ENCODE measurements around the gene RHOB.

RHOB gene

DNA sequence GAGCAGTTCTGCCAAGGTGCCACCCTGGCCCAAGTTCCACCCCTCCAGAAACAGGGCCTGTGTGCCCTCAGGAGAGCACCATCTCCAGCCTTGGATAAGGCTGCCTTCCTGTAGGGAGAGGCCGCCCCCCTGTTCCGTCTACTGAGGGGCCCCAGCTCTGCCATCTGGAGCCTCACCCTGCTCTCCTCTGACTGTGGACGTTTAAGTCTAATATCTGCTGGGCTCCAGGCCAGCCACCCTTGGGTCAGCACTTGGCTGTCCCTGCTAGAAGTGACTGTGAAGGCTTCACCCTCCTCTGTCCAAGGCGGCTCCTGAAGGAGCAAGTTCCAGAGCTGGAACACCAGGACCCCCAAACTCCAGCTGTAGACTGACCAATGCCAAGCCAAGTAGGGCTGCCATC is 26.3 kb downstream of the RHOB start:
- DNase-seq (ENCODE audit: low read depth in 2 of 2) = no peak

DNA sequence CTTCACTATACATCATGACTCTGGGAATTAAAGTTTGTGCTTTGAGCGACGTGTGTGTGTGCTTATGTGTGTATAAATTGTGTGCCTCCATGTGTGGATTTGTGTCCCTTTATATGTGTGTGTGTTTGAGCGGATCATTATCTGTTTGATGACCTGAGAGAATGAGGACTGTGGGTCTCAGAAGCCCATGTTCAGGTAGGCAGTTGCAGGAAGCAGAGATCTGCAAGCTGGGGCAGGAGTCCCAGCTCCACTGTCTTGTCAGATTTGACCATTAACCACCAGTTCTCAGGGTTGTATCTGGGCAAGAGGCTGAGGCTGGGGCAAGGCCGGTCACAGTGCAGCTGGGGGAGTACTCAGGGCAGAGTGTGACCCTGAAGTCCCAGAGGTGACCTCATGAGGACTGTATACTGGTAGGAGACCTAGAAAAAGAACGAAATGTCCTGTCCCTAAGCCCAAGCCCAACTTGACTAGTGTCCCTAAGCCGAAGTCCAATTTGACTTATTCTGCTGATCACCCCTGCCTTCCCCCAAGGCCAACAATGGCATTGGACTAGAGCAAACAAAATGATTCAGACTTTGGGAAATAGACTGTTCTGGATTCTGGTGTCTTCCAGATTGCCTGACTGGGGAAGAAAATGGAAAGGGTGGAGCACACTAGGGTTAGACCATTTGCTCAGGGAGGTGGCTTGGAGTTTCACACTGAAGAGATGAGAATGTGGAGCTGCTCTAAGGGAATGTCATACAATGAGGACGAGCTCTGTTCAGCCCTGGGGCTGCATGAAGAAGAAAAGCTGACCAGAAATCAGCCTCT is 28.1 kb downstream of the RHOB start:
- no peak for DNase-seq (ENCODE audit: low read depth in 2 of 2)

DNA sequence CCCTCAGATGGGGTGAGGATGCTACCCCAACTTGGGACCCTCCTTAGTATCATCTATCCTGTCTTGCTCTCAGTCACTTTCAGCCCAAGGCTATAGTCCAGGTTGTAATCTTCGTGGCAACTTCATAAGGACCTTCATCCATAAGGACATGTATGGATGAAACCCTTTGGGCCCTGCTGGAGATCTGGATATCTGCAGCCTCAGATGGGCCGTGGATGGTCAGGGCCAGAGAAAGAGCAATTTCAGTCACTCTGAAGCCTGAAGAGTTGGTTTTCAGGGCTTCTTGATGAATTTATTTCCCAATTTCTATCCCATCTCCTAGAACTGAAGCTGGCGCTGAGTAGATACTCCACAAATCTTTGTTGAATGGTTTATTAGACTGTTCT is 28.7 kb downstream of the RHOB start:
- DNase-seq (ENCODE audit: low read depth in 2 of 2) = no peak

DNA sequence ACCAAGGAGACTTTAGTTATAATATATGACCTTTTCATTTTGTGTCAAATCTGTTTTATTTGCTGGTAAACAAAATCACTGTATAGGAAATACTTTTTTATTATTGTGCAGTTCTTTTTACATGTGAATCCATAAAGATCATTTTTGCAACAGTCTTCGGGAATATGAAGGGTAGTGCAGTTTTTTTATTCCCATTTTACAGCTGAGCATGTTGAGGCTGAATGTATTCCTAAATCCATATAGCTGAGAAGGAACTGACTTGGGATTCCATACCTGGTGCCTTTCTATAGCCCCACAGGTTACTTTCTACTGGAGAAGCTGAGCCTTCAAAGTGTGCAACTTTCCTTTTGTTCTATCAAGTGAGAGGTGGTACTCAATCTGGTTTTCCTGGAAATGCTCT is 29.6 kb downstream of the RHOB start:
- no peak for DNase-seq (ENCODE audit: low read depth in 2 of 2)

DNA sequence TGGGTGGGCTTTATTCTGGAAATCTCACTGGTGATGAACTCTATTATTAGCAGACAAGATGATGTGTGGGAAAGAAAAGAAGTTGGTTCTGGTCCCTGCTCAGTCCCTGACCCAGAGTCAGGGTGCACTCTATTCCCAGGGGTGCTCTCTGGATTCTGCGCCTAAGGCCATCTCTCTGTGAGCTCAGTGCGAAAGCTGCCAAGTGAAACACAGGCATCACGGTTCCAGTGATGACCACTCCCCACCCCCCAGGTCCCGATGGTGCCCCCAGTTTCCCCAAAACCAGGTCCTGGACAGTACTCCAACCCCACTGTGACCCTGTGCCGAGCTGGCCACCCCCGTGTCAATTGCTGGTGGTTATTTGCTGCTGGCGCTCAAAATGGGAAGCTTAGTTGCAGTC is 30.1 kb downstream of the RHOB start:
- DNase-seq (ENCODE audit: low read depth in 2 of 2) = no peak

DNA sequence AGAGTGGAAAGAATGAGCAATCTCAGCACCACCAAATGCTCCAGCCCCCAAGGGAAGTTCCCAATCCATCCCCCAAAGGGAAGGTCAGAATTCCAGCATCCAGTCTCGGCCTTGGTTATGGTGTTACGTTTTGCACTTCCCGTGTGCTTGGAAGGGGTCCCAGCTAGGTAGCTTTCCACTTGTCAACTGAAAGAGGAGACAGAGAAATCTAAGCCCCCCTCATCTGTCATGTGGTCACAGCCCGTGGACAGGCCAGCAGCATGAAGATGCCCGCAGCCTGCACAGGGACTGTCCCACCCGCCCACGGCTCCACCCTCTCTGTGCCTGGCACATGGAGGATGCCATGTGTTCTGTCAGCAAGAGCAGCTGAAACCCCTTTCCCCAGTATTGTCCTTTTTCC is 32.1 kb downstream of the RHOB start:
- DNase-seq (ENCODE audit: low read depth in 2 of 2) = no peak

DNA sequence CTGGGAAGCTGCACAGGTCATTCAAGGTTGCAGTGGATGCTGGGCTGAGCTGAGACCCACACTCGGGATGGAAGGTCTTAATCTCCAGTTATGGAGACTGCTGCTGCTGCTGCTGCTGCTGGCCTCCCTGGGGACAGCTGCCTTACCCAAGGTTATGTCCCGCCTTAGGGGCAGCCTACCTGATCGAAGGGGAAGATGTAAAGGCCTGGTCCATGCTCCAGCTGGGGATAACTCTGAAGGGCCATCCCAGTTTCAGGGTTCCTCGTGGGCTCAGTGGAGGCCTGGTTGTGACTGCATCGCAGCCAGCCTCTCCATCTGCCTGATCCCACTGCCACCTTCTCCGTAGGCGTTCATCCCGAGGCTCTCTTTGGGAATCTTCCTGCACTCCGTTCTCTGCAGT is 33.0 kb downstream of the RHOB start:
- DNase-seq (ENCODE audit: low read depth in 2 of 2) = no peak

DNA sequence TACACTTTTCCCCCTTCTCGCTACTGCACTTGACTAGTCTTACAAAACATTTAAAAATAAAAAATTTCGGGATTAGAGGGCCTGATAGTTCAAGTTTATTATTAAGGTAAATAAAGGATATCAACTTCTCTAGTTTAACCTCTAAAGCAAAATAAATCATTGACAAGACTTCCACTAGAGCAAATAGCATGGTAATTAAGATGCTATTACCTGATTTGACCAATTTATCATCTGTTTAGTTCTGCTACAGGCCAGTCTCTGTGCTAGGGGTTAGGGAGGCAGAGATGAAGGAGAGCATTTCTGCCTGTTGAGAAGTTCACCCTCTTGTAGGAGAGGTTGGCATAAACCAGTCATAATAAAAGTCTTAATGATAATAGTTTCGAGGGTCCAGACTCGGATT is 34.0 kb downstream of the RHOB start:
- no peak for DNase-seq (ENCODE audit: low read depth in 2 of 2)

DNA sequence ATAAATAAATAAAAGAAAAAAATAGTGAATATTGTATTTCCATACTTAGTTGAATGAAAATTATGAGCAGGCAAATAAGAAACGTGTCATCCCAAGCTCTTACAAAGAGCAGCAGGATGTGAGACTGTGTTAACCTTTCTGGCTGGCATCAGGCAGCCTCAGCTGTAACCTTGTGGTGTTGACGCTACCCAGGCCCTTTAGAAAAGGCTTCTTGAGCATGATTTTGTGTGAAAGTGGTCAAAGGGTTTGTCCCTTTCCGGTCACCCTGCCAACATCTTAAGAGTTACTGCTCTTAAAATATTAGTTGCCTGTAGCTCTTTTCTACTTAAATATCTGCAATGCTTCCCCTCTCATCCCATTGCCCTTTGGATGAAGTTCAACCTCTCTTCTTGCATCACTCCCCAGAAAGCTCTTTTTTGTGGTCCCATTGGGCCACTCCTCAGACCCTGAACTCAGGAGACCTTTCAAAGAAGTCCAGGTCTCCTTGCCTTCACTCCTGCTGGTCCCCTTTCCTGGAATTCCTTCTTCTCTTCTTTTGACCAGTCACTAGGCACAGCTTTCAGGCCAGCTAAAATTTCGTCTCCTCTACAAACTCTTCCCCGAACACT is 35.0 kb downstream of the RHOB start:
- DNase-seq (ENCODE audit: low read depth in 2 of 2) = no peak

DNA sequence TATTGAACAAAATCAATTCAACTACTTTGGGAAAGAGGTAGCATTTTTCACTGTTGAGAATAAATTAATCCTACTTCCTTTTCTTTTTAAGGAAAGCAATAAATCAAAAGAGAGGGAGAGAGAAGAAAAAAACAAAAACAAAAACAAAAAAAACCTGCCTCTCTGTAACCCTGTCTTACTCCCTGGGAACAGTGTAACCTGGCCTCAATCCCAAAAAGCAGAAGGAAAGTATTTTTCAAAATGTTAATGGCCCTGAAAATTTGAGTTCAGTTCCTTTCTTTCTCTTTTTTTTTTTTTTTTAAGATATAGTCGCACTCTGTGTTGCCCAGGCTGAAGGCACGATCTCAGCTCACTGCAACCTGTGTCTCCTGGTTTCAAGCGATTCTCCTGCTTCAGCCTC is 35.9 kb downstream of the RHOB start:
- DNase-seq (ENCODE audit: low read depth in 2 of 2) = no peak

DNA sequence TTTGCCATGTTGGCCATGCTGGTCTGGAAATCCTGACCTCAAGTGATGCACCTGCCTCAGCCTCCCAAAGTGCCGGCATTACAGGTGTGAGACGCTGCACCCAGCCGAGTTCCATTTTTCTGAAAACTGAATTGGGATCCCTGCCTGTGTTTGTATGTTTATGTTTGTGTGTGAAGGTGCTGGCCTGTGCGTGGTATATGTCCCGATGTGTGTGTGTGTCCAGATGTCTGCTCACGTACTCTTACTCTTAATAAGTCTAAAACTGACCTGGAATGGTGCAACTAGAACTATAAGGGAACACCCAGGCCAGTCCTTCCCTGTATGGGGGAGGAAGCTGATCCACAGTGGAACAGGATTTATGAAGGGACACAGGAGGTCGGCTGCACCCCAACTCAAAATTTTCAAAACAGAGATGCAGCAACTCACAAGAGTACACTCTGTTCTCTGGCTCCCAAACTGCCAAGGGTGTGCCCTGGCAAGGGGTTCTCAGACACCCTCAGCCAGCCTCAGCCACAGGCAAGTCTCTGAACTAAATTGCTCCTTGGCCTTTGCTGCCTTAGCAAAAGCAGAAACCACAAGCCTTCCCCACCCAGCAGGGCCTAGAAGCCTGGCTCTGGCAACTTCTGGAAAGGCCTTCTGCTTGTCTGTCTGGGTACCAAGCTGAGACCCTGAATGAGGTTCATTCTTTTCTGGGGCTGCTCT is 36.5 kb downstream of the RHOB start:
- no peak for DNase-seq (ENCODE audit: low read depth in 2 of 2)

DNA sequence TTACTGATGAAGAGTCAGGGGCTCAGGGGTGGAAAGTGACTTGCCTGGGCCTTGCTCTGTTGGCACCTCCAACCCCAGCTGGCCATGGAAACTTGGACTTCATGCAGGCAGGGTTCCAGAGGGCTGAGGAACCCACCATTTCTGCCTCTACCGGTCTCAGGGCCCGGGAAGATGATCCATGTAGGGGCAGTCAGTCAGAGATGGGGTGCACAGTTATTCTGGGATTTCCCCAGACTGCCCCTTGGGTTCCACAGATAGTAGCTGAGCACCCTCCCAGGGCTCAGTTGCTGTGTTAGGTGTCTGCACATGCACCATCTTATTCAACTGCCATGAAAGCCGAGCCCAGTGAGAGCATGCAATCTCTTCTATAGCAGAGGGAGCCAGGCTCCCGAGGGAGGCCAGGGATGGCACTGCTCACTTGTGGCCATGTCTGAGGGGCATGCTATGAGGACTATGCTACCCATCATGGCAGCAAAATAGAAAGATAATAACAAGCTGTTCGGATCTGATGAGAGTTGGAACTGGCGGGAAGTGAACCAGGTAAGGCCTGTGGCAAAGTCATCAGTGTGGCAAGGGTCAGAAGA is 37.3 kb downstream of the RHOB start:
- no peak for DNase-seq (ENCODE audit: low read depth in 2 of 2)

DNA sequence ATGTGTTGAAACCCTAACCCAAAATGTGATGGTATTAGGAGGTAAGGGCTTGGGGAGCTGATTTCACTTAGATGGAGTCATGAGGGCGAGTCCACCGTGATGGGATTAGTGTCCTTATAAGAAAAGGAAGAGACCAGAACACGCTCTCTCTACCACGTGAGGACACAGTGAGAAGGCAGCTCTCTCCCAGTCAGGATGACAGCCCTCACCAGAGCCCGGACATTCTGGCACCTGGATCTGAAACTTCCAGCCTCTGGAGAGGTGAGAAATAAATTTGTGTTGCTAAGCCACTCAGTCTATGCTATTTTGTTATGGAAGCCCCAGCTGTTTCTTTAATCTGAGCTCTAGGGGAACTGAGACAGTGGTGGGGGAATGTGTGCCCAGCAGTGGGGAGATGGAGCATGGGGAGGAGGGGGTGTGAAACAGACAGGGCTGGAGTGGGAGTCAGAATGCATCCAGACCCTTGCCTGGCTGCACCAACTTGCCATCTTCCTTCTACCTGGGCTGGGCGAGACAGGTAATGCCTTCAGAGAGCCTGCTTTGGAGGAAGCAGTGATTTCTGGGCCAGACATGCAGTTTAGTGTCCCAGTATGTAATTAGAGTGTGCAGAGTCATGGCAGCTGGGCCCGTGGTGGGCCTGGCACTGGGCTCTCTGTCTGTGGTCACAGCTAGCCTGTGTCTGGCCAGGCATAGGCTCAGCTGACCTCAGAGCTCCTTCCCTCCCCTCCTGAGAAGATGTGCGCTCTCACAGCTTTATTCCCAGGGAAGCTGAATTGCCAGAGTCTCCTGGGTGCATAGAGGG is 38.1 kb downstream of the RHOB start:
- no peak for DNase-seq (ENCODE audit: low read depth in 2 of 2)

DNA sequence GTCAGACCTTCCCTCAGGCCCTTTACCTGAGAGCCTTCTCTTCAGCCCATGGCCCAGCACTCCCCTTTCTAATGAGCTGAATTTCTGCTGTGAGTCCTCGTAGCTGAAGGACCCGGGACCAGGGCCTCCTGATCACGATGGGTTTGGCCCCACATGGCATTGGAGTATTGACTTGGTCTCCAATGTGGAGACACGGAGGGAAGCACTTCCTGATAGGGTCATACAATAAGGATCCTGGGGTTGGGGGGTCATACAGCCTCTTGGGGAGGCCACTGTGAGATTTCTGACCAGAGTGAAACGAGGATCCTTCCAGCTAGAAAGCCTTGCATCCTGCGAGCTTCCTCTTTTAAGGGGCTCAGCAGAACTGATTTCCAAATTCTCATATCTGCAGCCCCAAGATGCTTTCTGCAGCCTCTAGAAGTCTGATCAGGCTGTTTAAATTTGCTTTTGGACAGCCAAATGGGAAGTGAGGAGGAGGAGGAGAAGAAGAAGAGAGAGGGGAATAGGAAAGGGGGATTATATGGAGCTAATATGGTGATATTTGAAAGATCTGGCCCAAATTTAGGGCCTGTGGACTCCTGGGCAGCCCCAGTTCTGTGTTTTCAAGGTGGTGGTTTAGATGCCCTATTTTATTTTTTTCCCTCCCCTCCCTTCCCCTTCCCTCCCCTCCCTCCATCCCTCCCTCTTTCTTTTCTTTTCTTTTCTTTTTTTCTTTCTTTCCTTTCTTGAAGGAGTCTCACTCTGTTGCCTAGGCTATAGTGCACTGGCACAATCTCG is 38.9 kb downstream of the RHOB start:
- no peak for DNase-seq (ENCODE audit: low read depth in 2 of 2)

DNA sequence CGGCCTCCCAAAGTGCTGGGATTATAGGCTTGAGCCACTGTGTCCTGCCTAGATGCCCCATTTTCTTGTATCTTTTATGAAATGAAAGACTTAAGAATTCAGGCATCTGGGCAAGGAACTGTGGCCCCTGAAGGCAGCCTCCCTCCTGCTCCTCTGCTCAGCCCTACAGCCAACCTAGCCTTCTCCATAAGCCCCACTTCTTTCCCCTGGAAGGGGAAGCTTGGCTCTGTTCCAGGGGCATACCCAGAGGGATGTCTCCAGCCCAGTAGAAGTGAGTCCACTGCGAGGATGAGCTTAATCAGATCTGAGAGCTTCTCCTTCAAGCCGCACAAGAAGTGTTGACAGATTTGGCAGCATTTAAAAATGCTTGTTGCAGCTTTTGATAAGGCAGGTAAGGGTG is 39.7 kb downstream of the RHOB start:
- no peak for DNase-seq (ENCODE audit: low read depth in 2 of 2)

DNA sequence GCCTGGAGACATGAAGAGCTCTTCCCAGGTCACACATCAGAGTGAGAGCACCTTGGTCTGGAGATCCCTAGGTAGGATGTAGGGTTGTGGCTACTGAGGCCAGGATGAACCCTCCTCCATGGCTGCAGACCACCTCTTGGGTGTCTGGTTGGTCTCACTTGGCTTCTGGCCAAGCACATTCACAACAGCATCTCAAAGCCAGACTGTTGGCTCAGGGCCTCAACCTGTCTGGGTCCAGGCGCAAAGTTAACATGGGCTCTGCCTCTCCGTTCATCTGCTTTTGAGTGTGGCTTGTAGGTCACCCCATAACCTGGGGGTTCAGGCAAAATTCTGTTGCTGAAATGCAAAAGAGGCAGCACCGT is 40.1 kb downstream of the RHOB start:
- DNase-seq (ENCODE audit: low read depth in 2 of 2) = no peak

DNA sequence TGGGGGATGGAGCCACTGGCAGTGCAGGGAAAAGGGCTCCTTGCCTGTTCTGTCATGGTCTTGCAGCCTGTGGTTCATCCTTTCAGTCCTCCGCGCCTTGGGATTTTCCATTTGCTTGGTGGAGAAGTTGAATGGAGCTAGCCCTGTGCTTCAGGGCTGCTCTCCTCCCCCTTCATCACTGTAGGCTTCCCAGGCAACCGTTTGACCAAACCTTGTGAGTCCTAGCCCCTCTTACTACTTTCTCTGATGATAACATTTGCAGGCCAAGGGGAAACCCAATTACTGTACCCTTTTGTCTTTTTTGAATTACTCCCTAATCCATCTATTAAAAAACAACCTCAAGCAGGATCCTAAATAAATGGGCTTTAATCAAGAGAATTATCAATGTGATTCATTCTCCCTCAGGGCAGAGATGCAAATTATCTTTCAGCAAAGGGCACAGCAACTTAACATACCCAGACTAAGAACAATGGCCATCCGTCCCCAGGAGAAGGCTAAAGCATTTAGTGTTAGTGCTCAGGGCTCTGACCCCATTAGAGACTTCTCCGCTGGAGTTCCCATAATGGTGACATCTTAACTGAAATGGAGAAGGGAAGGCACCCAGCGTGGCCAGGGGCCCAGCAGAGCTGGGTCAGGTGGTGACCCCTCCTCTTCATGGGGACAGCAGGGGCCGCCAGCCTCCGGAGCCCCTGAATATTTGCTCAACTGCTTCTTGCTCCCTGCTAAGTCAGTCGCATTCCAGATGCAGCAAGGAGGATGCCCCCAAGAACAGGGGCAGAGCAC is 40.7 kb downstream of the RHOB start:
- no peak for DNase-seq (ENCODE audit: low read depth in 2 of 2)

DNA sequence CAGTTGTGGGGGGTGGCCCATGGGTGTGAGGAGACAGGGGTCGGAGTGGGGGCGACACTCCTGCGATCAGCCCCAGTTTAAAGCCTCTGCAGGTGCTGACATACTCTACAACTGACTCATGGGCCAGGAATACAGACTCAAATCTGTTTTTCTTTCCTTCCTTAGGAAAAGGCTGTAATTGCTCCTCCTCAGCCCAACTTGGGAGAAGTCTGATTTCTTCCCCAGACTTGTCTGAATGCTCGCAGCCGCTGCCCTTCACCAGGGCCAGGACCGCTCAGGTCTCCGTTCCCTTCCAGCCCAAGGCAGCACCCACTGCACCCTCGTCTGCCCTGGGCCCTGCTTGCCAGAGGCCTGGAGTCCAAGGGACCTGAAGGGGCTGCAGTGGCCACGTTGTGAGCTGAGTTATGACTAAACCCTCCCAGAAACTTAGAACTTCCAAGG is 41.3 kb downstream of the RHOB start:
- no peak for DNase-seq (ENCODE audit: low read depth in 2 of 2)

DNA sequence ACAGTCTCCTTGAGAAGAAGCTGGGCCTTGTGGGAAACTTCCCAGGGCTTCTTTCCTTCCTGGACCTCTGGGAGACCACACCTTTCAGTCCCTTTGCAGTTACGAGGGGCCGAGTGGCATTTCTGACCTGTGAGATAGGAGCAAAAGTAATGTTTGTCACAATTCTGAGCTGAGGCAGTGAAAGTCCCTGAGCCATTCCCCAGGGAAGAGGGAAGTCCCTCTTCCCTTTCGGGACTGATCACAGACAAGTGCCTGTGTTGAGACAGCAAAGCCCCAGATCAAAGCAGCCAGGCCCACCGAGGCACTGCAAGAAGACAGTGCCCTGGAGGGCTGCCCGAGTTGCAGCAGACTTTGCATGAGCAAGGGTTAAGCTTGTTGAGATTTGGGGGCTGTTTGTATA is 41.9 kb downstream of the RHOB start:
- no peak for DNase-seq (ENCODE audit: low read depth in 2 of 2)

All from stimulated activated CD8-positive, alpha-beta memory T cell treated with anti-CD3 and anti-CD28 coated beads, Interleukin-15, amount 100 ng/mL, for 48 hours (primary cell).